Gastroesophageal sphincter (tissue), 3 donors: ENCODE results near the gene NDUFA6.

Source experiments
- EP300 ChIP-seq: sonication (generic); formaldehyde crosslinking; IDR thresholded peaks from one replicate; pipeline ENCODE4 v1.6.1; 2017; ENCODE audit warnings: antibody characterized with exemption, mild to moderate bottlenecking
- POLR2A ChIP-seq, 2 donors: fragments of 450-650 bp; IDR thresholded peaks; one replicate each; pipeline ENCODE4 v1.6.1; 2017; ENCODE audit warnings: antibody characterized with exemption in 2 of 2, mild to moderate bottlenecking in 2 of 2, moderate library complexity in 1 of 2
- POLR2AphosphoS5 ChIP-seq: sonication (generic); formaldehyde crosslinking; IDR thresholded peaks from one replicate; pipeline ENCODE4 v1.6.1; 2017; ENCODE audit warnings: antibody characterized with exemption
- TF ChIP-seq, protein P1 (sequence below), 4 experiments: fragments of 200-600 bp in 2 of 4; fragments of 450-650 bp in 2 of 4; sonication (generic) in 1 of 4; IDR thresholded peaks; one replicate each; pipeline ENCODE4 v1.5.1; 2017 to 2019; ENCODE audit warnings: antibody characterized with exemption in 4 of 4, mild to moderate bottlenecking in 2 of 4, moderate library complexity in 2 of 4

DNA sequence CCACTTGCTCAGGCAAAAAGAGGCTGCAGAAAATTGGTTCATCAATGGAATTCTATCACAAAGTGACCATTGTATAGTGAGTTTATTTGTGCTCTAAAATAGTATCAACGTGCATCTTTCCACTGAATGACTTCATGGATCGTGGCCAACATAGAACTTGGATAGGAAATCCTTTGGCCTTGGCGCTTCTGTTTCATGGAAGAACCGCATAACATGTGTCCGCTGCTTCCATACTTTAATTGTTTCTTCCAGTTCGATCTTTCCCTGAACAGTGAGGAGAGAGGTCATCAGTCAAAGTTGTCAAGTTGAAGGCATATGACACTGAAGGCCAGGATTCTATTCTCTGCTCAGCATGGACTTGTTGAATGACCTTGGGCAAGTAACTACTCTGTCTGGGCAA lies 4.5 kb downstream of the NDUFA6 start:
- TF ChIP-seq POLR2A (IDR thresholded peaks at IDR 0.05) (no peak), POLR2AphosphoS5 (no peak), EP300 (no peak)
- TF ChIP-seq, protein P1, sequence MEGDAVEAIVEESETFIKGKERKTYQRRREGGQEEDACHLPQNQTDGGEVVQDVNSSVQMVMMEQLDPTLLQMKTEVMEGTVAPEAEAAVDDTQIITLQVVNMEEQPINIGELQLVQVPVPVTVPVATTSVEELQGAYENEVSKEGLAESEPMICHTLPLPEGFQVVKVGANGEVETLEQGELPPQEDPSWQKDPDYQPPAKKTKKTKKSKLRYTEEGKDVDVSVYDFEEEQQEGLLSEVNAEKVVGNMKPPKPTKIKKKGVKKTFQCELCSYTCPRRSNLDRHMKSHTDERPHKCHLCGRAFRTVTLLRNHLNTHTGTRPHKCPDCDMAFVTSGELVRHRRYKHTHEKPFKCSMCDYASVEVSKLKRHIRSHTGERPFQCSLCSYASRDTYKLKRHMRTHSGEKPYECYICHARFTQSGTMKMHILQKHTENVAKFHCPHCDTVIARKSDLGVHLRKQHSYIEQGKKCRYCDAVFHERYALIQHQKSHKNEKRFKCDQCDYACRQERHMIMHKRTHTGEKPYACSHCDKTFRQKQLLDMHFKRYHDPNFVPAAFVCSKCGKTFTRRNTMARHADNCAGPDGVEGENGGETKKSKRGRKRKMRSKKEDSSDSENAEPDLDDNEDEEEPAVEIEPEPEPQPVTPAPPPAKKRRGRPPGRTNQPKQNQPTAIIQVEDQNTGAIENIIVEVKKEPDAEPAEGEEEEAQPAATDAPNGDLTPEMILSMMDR (IDR thresholded peaks at IDR 0.05) = no peak
